HG03469 (cell line): ENCODE measurements around the gene CTXND2.
A peak's percentile ranks its signal among the peaks of the same experiment; 100 is the strongest.
"Not testable (repeated sequence)": the region's sequence is repeated elsewhere in the genome, so short reads cannot be mapped to it uniquely, and the experiment has no call there.

Experiments
- ATAC-seq: cut with Tn5 transposase; IDR thresholded peaks from one replicate; pipeline ENCODE4 v1.9.1; 2021; ENCODE audit warnings: mild to moderate bottlenecking, moderate library complexity, moderate number of reproducible peaks; ENCODE audit not compliant: unreplicated experiment

The CTXND2 gene

GRCh38 chr1:150888727-150889126 lies 1.8 kb downstream of the CTXND2 start:
- no peak for ATAC-seq

- no peak for ATAC-seq
Observed at GRCh38 chr1:150890033-150890416, 3.1 kb downstream of the CTXND2 start.

- ATAC-seq, result no peak
Observed at GRCh38 chr1:150893336-150893913, 6.5 kb downstream of the CTXND2 start.

GRCh38 chr1:150895618-150896017 lies 8.7 kb downstream of the CTXND2 start:
- ATAC-seq, result no peak

- not testable (repeated sequence) for ATAC-seq
Observed at GRCh38 chr1:150899795-150900194, 12.9 kb downstream of the CTXND2 start.

GRCh38 chr1:150902346-150902745 lies 15.4 kb downstream of the CTXND2 start:
- no peak for ATAC-seq

- ATAC-seq, result no peak
Observed at GRCh38 chr1:150902751-150903150, 15.8 kb downstream of the CTXND2 start.

GRCh38 chr1:150905301-150905700 lies 18.4 kb downstream of the CTXND2 start:
- no peak for ATAC-seq

GRCh38 chr1:150906329-150906728 lies 19.4 kb downstream of the CTXND2 start:
- ATAC-seq, result no peak

- ATAC-seq, result no peak
Observed at GRCh38 chr1:150906813-150907212, 19.9 kb downstream of the CTXND2 start.

- ATAC-seq, result no peak
Observed at GRCh38 chr1:150909585-150910180, 22.7 kb downstream of the CTXND2 start.

- ATAC-seq, result no peak
Observed at GRCh38 chr1:150912623-150913022, 25.7 kb downstream of the CTXND2 start.

GRCh38 chr1:150917387-150917786 lies 30.5 kb downstream of the CTXND2 start:
- no peak for ATAC-seq

- peak; percentile 38 for ATAC-seq
Observed at GRCh38 chr1:150922519-150922975, 35.6 kb downstream of the CTXND2 start.

- no peak for ATAC-seq
Observed at GRCh38 chr1:150925080-150925479, 38.1 kb downstream of the CTXND2 start.

GRCh38 chr1:150926097-150926741 lies 39.3 kb downstream of the CTXND2 start, which contains the start of gene SETDB1:
SETDB1 (plus strand) TSS chr1:150926363; CDS start chr1:150927715, 1,352 bp downstream.
- ATAC-seq, result peak; percentile 73

GRCh38 chr1:150927624-150928023 lies 40.7 kb downstream of the CTXND2 start:
- ATAC-seq, result no peak

GRCh38 chr1:150928286-150928685 lies 41.4 kb downstream of the CTXND2 start:
- no peak for ATAC-seq

GRCh38 chr1:150928775-150929174 lies 41.8 kb downstream of the CTXND2 start:
- not testable (repeated sequence) for ATAC-seq

GRCh38 chr1:150931773-150932172 lies 44.8 kb downstream of the CTXND2 start:
- ATAC-seq, result no peak

- no peak for ATAC-seq
Observed at GRCh38 chr1:150944856-150945255, 57.9 kb downstream of the CTXND2 start.

GRCh38 chr1:150954708-150955107 lies 67.8 kb downstream of the CTXND2 start:
- no peak for ATAC-seq
